ENCODE measurements around the gene MC5R.

- TF ChIP-seq CTCF (IDR thresholded peaks at IDR 0.05), result no peak
- TF ChIP-seq POLR2A (IDR thresholded peaks at IDR 0.05), result no peak
Observed at GRCh38 chr18:13801260-13801601, 22.7 kb upstream of the MC5R start.
